Measurements from ENCODE around the gene THADA.
A peak's percentile ranks its signal among the peaks of the same experiment; 100 is the strongest.

Gene THADA

GRCh38 chr2:43595603-43596412 is at the start of gene THADA:
Gene THADA (minus strand): TSS chr2:43596038. CDS start chr2:43592392, 3,646 bp downstream.
- Histone ChIP-seq H3K27ac (peak within 1 kb of the TSS; percentile 93), H2AFZ (peak within 1 kb of the TSS; percentile 100)
- TF ChIP-seq CTCF (IDR thresholded peaks at IDR 0.05), result no peak

GRCh38 chr2:43643680-43644079 is 47.8 kb upstream of the THADA start:
- Histone ChIP-seq H2AFZ (no peak overlapping the region), H3K79me2 (no peaks in the 10 kb centered on the region), H3K4me2 (ENCODE audit: low read length) (no peak overlapping the region), H3K9ac (no peak overlapping the region), H3K36me3 (ENCODE audit: control insufficient read depth, insufficient read depth, low read length) (no peaks in the 10 kb centered on the region), H3K4me3 (ENCODE audit: low read depth, low read length) (no peak overlapping the region), H3K4me1 (no peaks in the 10 kb centered on the region), H3K27ac (no peak overlapping the region), H3K27me3 (ENCODE audit: control insufficient read depth, insufficient read depth, low read length) (no peaks in the 10 kb centered on the region), H3K9me3 (ENCODE audit: control insufficient read depth, low read length) (no peaks in the 10 kb centered on the region)
- no peak for TF ChIP-seq CTCF (IDR thresholded peaks at IDR 0.05)

More at GRCh38 chr2:43595603-43596412, at the start of gene THADA:
- H3K36me3 ChIP-seq (ENCODE audit: control insufficient read depth, insufficient read depth, low read length), result no peaks in the 10 kb centered on the region
- H3K9ac ChIP-seq, result peak within 1 kb of the TSS; percentile 56
- no peaks in the 10 kb centered on the region for H3K27me3 ChIP-seq (ENCODE audit: control insufficient read depth, insufficient read depth, low read length)
- H3K4me2 ChIP-seq (ENCODE audit: low read length), result peak within 1 kb of the TSS; percentile 100
- peak within 1 kb of the TSS; percentile 94 for H3K4me3 ChIP-seq (ENCODE audit: low read depth, low read length)
- peaks cover 12% of the 10 kb centered on the region for H3K79me2 ChIP-seq
- no peaks in the 10 kb centered on the region for H3K4me1 ChIP-seq
- H3K9me3 ChIP-seq (ENCODE audit: control insufficient read depth, low read length), result no peaks in the 10 kb centered on the region

GRCh38 chr2:43642363-43642762 is 46.5 kb upstream of the THADA start:
- H3K9me3 ChIP-seq (ENCODE audit: control insufficient read depth, low read length), result no peaks in the 10 kb centered on the region
- no peaks in the 10 kb centered on the region for H3K4me1 ChIP-seq
- no peak overlapping the region for H3K4me2 ChIP-seq (ENCODE audit: low read length)
- H3K27ac ChIP-seq, result no peak overlapping the region
- no peaks in the 10 kb centered on the region for H3K36me3 ChIP-seq (ENCODE audit: control insufficient read depth, insufficient read depth, low read length)
- H2AFZ ChIP-seq, result no peak overlapping the region
- no peak for TF ChIP-seq CTCF (IDR thresholded peaks at IDR 0.05)
- no peaks in the 10 kb centered on the region for H3K79me2 ChIP-seq
- H3K9ac ChIP-seq, result no peak overlapping the region
- no peak overlapping the region for H3K4me3 ChIP-seq (ENCODE audit: low read depth, low read length)
- H3K27me3 ChIP-seq (ENCODE audit: control insufficient read depth, insufficient read depth, low read length), result no peaks in the 10 kb centered on the region

- Histone ChIP-seq H3K36me3 (ENCODE audit: control insufficient read depth, insufficient read depth, low read length) (no peaks in the 10 kb centered on the region), H3K4me1 (no peaks in the 10 kb centered on the region), H3K9me3 (ENCODE audit: control insufficient read depth, low read length) (no peaks in the 10 kb centered on the region), H3K27ac (no peak within 1 kb of the TSS), H3K4me3 (ENCODE audit: low read depth, low read length) (peak within 1 kb of the TSS; percentile 78), H3K79me2 (no peaks in the 10 kb centered on the region), H3K4me2 (ENCODE audit: low read length) (peak within 1 kb of the TSS; percentile 93), H3K9ac (no peak within 1 kb of the TSS), H3K27me3 (ENCODE audit: control insufficient read depth, insufficient read depth, low read length) (no peaks in the 10 kb centered on the region), H2AFZ (peak within 1 kb of the TSS; percentile 89)
- no peak for TF ChIP-seq CTCF (IDR thresholded peaks at IDR 0.05)
These were observed 41.4 kb upstream of the THADA start, which contains the start of gene PLEKHH2 for GRCh38 chr2:43637030-43637803. Gene PLEKHH2 (plus strand): TSS chr2:43637260. CDS start chr2:43644674, 7,414 bp downstream.

Data from parathyroid adenoma (tissue), 2 donors.